ENCODE results near the gene CCDC83.
"Not testable (repeated sequence)": the region's sequence is repeated elsewhere in the genome, so short reads cannot be mapped to it uniquely, and the experiment has no call there.

Gene CCDC83

DNA sequence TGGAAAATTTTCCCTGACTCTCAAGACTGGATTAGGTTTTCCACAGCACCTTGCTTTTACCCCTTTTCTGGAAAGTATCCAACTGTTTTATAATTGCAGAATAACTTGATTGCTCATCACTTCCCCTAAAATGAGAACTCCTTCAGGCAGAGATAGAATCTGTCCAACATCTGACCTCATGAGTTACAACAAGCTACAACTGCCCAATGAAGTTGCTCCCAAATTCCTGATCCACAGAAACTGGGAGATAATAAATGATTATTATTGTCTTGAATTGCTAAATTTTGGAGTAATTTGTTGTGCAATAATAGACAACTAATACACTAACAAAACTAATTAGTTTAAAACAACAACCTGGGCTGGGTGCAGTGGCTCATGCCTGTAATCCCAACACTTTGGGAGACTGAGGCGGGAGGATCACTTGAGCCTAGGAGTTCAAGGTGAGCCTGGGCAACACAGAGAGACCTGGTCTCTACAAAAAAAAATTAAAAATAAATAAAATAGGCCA is 10.0 kb upstream of the CCDC83 start:
- H3K27ac ChIP-seq, result no peak overlapping the region
- no peak for DNase-seq (ENCODE audit: low read depth, low spot score)
- TF ChIP-seq POLR2AphosphoS5 (IDR thresholded peaks at IDR 0.05; ENCODE audit: borderline replicate concordance, low read depth, low read length) (no peak), FOXP2 (optimal IDR thresholded peaks at IDR 0.05; ENCODE audit: control extremely low read depth, extremely low read length, insufficient read depth) (no peak), EZH2 (IDR thresholded peaks at IDR 0.05) (no peak)

DNA sequence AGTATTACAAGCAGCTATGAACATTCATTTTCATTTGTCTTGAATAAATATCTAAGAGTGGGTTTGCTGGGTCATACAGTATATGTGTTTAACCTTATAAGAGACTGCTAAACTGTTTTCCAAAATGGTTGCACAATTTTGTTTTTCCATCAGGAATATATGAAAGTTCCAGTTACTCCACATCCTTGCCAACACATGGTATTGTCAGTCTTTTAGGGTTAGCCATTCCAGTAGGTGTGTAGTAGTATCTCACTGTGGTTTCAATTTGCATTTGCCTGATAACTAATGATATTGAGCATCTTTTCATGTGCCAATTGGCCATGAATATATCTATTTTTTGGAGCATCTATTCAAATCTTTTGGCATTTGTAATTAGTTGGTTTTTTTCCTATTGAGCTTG is 7.7 kb upstream of the CCDC83 start:
- DNase-seq (ENCODE audit: low read depth, low spot score), result no peak
- TF ChIP-seq FOXP2 (optimal IDR thresholded peaks at IDR 0.05; ENCODE audit: control extremely low read depth, extremely low read length, insufficient read depth) (no peak), POLR2AphosphoS5 (IDR thresholded peaks at IDR 0.05; ENCODE audit: borderline replicate concordance, low read depth, low read length) (no peak), EZH2 (IDR thresholded peaks at IDR 0.05) (no peak)
- H3K9ac ChIP-seq (ENCODE audit: insufficient read length), result no peak overlapping the region

More for the DNA sequence above, 10.0 kb upstream of the CCDC83 start:
- no peaks in the 10 kb centered on the region for H3K9me3 ChIP-seq (ENCODE audit: low read depth, low read length)
- H3K9ac ChIP-seq (ENCODE audit: insufficient read length), result no peak overlapping the region
- no peak overlapping the region for H3K4me3 ChIP-seq
- no peaks in the 10 kb centered on the region for H3K36me3 ChIP-seq (ENCODE audit: insufficient read depth, low read length)

DNA sequence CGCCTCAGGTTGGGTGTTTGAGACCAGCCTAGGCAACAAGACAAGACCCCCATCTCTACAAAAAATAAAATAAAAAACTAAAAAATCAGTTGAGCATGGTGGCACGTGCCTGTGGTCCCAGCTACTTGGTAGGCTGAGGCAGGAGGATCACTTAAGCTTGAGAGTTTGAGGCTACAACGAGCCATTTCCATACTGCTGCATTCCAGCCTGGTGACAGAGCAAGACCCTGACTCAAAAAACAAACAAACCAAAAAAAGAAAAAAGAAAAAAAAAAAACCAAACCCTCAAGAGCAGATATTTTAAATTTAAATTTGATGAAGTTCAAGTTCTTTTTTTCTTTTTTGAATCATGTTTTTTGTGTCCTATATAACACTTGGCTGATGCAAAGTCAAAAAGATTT is 7.2 kb upstream of the CCDC83 start:
- no peaks in the 10 kb centered on the region for H3K36me3 ChIP-seq (ENCODE audit: insufficient read depth, low read length)
- no peak for TF ChIP-seq FOXP2 (optimal IDR thresholded peaks at IDR 0.05; ENCODE audit: control extremely low read depth, extremely low read length, insufficient read depth)
- TF ChIP-seq POLR2AphosphoS5 (IDR thresholded peaks at IDR 0.05; ENCODE audit: borderline replicate concordance, low read depth, low read length), result no peak
- TF ChIP-seq EZH2 (IDR thresholded peaks at IDR 0.05), result no peak

More for the DNA sequence above, 7.7 kb upstream of the CCDC83 start:
- Histone ChIP-seq H3K9me3 (ENCODE audit: low read depth, low read length) (no peaks in the 10 kb centered on the region), H3K4me3 (no peak overlapping the region), H3K36me3 (ENCODE audit: insufficient read depth, low read length) (no peaks in the 10 kb centered on the region), H3K27ac (no peak overlapping the region)

GRCh38 chr11:85848556-85848955 is 6.6 kb upstream of the CCDC83 start:
- no peak overlapping the region for H3K27ac ChIP-seq
- DNase-seq (ENCODE audit: low read depth, low spot score), result no peak
- H3K4me3 ChIP-seq, result no peak overlapping the region
- no peaks in the 10 kb centered on the region for H3K9me3 ChIP-seq (ENCODE audit: low read depth, low read length)
- H3K36me3 ChIP-seq (ENCODE audit: insufficient read depth, low read length), result no peaks in the 10 kb centered on the region
- TF ChIP-seq EZH2 (IDR thresholded peaks at IDR 0.05) (no peak), POLR2AphosphoS5 (IDR thresholded peaks at IDR 0.05; ENCODE audit: borderline replicate concordance, low read depth, low read length) (no peak), FOXP2 (optimal IDR thresholded peaks at IDR 0.05; ENCODE audit: control extremely low read depth, extremely low read length, insufficient read depth) (no peak)
- H3K9ac ChIP-seq (ENCODE audit: insufficient read length), result no peak overlapping the region

More for the DNA sequence above, 7.2 kb upstream of the CCDC83 start:
- Histone ChIP-seq H3K9ac (ENCODE audit: insufficient read length) (no peak overlapping the region), H3K9me3 (ENCODE audit: low read depth, low read length) (no peaks in the 10 kb centered on the region), H3K4me3 (no peak overlapping the region), H3K27ac (no peak overlapping the region)
- DNase-seq (ENCODE audit: low read depth, low spot score), result no peak

- not testable (repeated sequence) for H3K4me3 ChIP-seq; H3K9me3 ChIP-seq (ENCODE audit: low read depth, low read length); H3K9ac ChIP-seq (ENCODE audit: insufficient read length); H3K36me3 ChIP-seq (ENCODE audit: insufficient read depth, low read length); H3K27ac ChIP-seq; DNase-seq (ENCODE audit: low read depth, low spot score)
Observed at GRCh38 chr11:85852754-85853153, 2.4 kb upstream of the CCDC83 start.

DNA sequence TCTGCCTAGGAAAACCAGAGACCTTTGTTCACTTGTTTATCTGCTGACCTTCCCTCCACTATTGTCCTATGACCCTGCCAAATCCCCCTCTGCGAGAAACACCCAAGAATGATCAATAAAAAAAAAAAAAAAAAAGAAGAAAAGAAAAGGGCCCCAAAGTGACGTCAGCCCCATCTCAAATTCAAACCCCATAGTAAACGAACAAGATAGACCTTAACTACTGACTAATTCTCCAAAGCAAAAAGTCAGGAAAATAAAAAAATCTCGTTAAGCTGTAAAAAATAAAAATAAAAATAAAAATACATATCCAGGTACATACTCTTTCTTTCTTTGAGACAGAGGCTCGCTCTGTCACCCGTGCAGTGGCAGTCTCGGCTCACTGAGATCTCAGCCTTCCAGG is 1.6 kb upstream of the CCDC83 start:
- not testable (repeated sequence) for H3K36me3 ChIP-seq (ENCODE audit: insufficient read depth, low read length); H3K4me3 ChIP-seq; H3K9ac ChIP-seq (ENCODE audit: insufficient read length); H3K27ac ChIP-seq; H3K9me3 ChIP-seq (ENCODE audit: low read depth, low read length); DNase-seq (ENCODE audit: low read depth, low spot score)

GRCh38 chr11:85854212-85854556 is 999 bp upstream of the CCDC83 start:
- Histone ChIP-seq H3K4me3 (peak overlapping the region; percentile 78), H3K36me3 (ENCODE audit: insufficient read depth, low read length) (no peaks in the 10 kb centered on the region), H3K9me3 (ENCODE audit: low read depth, low read length) (no peaks in the 10 kb centered on the region), H3K9ac (ENCODE audit: insufficient read length) (peak overlapping the region; percentile 71), H3K27ac (no peak overlapping the region)
- TF ChIP-seq EZH2 (IDR thresholded peaks at IDR 0.05) (no peak), FOXP2 (optimal IDR thresholded peaks at IDR 0.05; ENCODE audit: control extremely low read depth, extremely low read length, insufficient read depth) (no peak), POLR2AphosphoS5 (IDR thresholded peaks at IDR 0.05; ENCODE audit: borderline replicate concordance, low read depth, low read length) (no peak)
- no peak for DNase-seq (ENCODE audit: low read depth, low spot score)

DNA sequence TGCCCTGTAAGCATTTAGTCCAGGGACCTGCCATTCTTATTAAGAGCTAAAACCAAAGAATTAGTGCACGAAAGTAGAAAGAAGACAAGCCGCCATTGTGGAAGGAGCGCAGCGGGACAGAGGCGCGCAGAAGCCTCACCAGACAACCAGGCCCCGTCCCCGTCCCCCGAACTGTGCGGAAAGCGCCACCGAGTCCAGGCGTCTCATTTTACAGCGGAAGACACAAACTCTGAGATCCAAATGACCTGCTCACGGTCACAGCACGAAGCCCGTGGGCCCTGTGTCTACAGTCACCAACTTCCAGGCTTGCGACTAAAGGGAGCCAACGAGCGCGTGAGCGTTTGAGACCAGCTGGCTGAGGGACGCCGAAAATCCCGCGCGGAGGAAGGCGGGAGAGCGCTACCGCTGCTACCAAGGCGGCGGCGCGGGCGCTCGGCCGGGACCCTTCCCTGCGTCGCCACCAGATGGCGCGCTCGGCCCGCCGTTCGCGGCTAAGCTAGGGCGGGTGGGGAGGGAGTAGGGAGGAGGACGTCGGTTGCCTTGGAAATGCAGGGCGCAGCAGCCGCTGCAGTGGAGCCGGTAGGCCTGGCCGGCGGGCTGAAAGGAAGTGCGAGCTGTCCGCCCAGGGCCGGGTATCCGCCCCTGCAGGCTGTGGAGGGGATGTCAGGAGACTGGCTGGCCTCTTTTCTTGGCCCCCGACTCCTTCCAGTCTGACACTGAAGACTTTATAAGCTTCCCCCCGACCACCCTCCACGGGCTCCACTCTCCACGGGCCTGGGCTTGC is 434 bp upstream of the CCDC83 start:
- no peaks in the 10 kb centered on the region for H3K9me3 ChIP-seq (ENCODE audit: low read depth, low read length)
- peak overlapping the region; percentile 71 for H3K9ac ChIP-seq (ENCODE audit: insufficient read length)

DNA sequence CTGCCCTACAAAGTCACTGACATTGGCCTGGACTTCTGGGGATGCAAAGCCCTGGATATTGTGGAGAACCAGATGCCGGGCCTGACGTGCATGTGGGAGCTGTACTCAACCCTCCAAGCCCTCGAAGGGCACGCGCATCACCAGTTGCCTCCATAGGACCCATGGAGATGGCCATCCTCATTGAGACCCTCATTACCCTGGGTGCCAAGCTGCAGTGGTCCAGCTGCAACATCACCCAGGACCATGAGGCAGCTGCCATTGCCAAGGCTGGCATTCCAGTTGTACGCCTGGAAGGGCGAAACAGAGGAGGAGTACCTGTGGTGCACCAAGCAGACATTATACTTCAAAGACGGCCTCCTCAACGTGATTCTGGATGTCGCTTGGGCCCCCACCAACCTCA is 1.9 kb downstream of the CCDC83 start:
- Histone ChIP-seq H3K9me3 (ENCODE audit: low read depth, low read length) (no peaks in the 10 kb centered on the region), H3K9ac (ENCODE audit: insufficient read length) (no peak overlapping the region), H3K36me3 (ENCODE audit: insufficient read depth, low read length) (no peaks in the 10 kb centered on the region), H3K4me3 (no peak overlapping the region), H3K27ac (no peak overlapping the region)
- no peak for DNase-seq (ENCODE audit: low read depth, low spot score)
- no peak for TF ChIP-seq EZH2 (IDR thresholded peaks at IDR 0.05)
- TF ChIP-seq POLR2AphosphoS5 (IDR thresholded peaks at IDR 0.05; ENCODE audit: borderline replicate concordance, low read depth, low read length), result no peak
- no peak for TF ChIP-seq FOXP2 (optimal IDR thresholded peaks at IDR 0.05; ENCODE audit: control extremely low read depth, extremely low read length, insufficient read depth)

More for the DNA sequence above, 434 bp upstream of the CCDC83 start:
- H3K36me3 ChIP-seq (ENCODE audit: insufficient read depth, low read length), result no peaks in the 10 kb centered on the region
- no peak for TF ChIP-seq FOXP2 (optimal IDR thresholded peaks at IDR 0.05; ENCODE audit: control extremely low read depth, extremely low read length, insufficient read depth)
- TF ChIP-seq EZH2 (IDR thresholded peaks at IDR 0.05), result no peak
- peak; percentile 56; the same call in 1 of the 2 replicates for TF ChIP-seq POLR2AphosphoS5 (IDR thresholded peaks at IDR 0.05; ENCODE audit: borderline replicate concordance, low read depth, low read length)
- peak overlapping the region; percentile 78 for H3K4me3 ChIP-seq
- DNase-seq (ENCODE audit: low read depth, low spot score), result no peak
- H3K27ac ChIP-seq, result no peak overlapping the region

DNA sequence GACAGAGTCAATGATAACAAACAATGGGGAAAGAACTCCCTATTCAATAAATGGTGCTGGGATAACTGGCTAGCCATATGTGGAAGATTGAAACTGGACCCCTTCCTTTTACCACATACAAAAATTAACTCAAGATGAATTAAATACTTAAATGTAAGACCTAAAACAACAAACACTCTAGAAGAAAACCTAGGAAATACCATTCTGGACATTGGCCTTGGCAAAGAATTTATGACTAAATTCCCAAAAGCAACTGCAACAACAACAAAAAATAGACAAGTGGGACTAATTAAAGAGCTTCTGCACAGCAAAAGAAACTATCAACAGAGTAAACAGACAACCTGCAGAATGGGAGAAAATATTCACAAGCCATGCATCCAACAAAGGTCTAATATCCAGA is 4.4 kb downstream of the CCDC83 start:
- not testable (repeated sequence) for DNase-seq (ENCODE audit: low read depth, low spot score); H3K27ac ChIP-seq; H3K36me3 ChIP-seq (ENCODE audit: insufficient read depth, low read length)

More for the DNA sequence above, 4.4 kb downstream of the CCDC83 start:
- not testable (repeated sequence) for H3K9ac ChIP-seq (ENCODE audit: insufficient read length); H3K4me3 ChIP-seq; H3K9me3 ChIP-seq (ENCODE audit: low read depth, low read length)

Data from SK-N-MC (cell line).